HG03108 (cell line): ENCODE data around the gene PRRG1.
"Not testable (repeated sequence)": the region's sequence is repeated elsewhere in the genome, so short reads cannot be mapped to it uniquely, and the experiment has no call there.

Experiments used
- ATAC-seq: cut with Tn5 transposase; IDR thresholded peaks from one replicate; pipeline ENCODE4 v1.9.1; 2021; ENCODE audit warnings: moderate library complexity; ENCODE audit not compliant: unreplicated experiment

The PRRG1 gene

GRCh38 chrX:37468124-37468739, 119.1 kb downstream of the PRRG1 start:
- no peak for ATAC-seq

DNA sequence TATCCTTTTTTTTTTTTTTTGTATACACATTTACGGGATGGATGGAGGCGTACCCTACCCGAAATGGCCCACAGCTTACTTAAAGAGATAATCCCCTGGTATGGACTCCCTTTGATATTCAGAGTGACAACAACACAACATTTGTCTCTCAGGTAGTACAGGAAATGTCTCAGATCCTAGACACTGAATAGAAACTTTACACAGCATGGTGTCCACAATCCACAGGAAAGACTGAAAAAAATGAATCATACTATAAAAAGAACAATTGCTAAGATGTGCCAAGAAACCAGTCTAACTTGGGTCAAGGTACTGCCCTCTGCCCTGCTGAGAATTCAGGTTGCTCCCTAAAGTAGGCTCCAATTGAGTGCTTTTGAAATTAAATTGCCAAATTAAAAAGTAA, 121.5 kb downstream of the PRRG1 start:
- no peak for ATAC-seq

DNA sequence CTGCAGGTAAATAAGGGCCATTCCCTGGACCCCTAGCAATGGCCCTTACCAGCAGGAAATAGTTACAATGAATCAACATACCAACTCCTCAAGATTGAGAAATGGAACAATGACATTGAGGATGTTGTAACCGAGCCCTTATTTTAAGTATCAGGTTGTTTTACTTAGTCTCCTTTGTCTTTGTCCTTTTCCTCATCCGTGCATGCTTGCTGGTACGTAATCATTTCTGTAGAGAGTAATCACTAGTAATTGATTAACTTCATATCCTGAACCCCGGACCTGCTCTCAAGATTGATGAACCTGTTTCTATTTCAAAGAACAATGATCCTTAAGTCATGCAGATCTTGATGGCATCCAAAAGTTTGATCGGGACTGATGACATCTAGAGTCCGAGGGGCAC, 123.7 kb downstream of the PRRG1 start:
- ATAC-seq: no peak

DNA sequence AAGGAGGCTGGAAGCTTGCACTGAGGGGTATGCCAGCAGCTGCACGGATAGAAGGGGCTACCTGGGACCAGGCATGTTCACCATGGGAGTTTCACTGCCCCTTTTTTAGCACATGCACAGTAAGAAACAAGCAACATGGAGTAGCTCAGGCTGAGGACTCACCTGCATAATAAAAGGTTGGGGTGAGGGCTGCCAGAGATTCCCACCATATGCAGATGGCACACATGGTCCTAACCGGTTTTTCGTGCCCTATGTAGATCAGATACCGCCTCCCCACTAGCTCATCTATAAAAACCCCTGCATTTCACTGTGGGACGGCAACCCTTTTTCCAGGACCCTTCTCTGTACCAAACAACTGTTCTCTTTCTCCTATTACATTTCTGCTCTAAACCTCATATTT, 125.3 kb downstream of the PRRG1 start:
- ATAC-seq: no peak

GRCh38 chrX:37476571-37477170, 127.5 kb downstream of the PRRG1 start:
- no peak for ATAC-seq

GRCh38 chrX:37484335-37484734, 135.2 kb downstream of the PRRG1 start:
- ATAC-seq: not testable (repeated sequence)

GRCh38 chrX:37485429-37485828, 136.3 kb downstream of the PRRG1 start:
- ATAC-seq: no peak

- no peak for ATAC-seq
These were observed 138.1 kb downstream of the PRRG1 start for GRCh38 chrX:37487271-37487670.

DNA sequence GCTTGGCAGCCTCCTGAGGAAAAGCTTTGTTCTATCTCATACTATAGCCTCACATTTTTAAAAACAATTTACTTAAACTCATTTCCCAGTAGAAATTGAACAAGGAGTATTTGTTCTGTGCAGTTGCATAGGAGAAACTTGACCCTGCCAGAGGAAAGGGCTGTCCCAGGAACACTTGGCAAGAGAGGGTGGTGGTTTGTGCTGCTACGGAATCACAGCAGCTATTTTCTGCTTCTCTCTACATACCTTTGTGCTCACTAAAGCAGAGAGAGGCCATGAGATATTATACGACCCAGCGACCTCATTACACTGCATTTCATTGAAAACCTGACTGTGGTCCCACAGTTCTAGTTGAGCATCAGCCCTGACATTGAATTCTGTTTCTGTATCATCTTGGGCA, 139.2 kb downstream of the PRRG1 start:
- no peak for ATAC-seq

- ATAC-seq: no peak
These were observed 142.5 kb downstream of the PRRG1 start for GRCh38 chrX:37491686-37492085.

- ATAC-seq: not testable (repeated sequence)
These were observed 146.6 kb downstream of the PRRG1 start for GRCh38 chrX:37495760-37496159.

DNA sequence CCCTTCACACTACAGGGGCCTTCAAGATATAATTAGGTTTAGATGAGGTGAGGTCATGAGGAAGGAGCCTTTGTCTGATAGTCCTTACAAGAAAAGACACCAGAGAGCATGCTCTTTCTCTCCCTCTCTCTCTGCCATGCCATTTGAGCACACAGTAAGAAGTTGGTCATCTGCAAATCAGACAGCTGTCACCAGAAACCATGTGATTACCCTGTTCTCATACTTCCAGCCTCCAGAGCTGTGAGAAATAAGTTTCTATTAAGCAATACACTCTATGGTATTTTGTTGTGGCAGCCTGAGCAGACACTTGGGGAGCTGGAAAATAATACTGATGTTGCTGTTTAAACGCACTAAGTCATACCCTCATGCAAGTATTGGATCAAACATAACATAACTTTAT, 148.0 kb downstream of the PRRG1 start:
- ATAC-seq: not testable (repeated sequence)

GRCh38 chrX:37498323-37498722, 149.2 kb downstream of the PRRG1 start:
- not testable (repeated sequence) for ATAC-seq

- ATAC-seq: not testable (repeated sequence)
These were observed 150.5 kb downstream of the PRRG1 start for GRCh38 chrX:37499649-37500048.

DNA sequence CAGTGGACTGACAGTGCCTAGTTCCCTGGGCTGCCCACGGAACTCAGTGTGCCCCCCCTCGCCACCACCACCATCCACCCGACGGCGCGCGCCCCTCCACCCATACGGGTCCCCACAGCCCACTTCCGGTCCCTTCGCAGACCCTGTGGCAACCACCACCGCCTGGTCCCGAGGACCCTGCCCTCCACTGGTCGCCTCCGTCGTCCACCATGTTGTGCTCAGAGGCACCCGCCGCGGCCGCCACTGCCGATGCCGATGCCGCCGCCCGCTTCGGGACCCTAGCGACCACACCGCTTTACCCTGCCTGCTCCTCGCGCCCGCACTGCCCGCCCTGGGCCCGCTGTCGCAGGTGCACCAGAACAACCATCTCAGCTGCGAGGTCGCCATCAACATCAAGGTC, 155.8 kb downstream of the PRRG1 start:
- ATAC-seq: no peak
